Measurements from ENCODE around the gene KIFAP3. TPM values are rescaled to one million over a fixed set of nuclear protein-coding genes. Genes with fewer than 3 reads are reported as not detected.

The KIFAP3 gene
- total RNA-seq, 1 donor from 2014 or later = 25.6 TPM

DNA sequence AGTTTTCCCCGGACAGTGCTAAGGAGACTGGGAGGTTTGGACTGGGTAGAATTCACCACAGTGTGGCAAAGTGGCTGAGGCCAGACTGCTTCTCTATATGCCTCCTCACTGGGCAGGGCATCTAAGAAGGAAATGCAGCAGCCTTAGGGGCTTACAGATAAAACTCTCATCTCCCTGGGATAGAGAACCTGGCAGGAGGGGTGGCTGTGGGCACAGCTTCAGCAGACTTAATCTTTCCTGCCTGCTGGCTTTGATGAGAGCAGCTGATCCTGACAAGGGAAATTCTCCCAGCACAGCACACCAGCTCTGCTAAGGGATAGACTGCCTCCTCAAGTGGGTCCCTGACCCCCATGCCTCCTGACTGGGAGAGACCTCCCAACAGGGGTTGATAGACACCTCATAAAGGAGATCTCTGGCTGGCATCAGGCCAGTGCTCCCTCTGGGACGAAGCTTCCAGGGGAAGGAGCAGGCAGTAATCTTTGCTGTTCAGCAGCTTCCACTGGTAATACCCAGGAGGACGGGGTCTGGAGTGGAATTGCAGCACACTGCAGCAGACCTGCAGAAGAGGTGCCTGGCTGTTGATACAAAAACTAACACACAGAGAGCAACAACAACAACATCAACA is 25.2 kb downstream of the KIFAP3 start:
- no peaks in the 10 kb centered on the region for H3K9me3 ChIP-seq
- ATAC-seq (no peak), DNase-seq (no peak)
- intact Hi-C loops (cut with DNase I) = no loop called here
- H3K27me3 ChIP-seq = no peaks in the 10 kb centered on the region
- H3K4me1 ChIP-seq = no peaks in the 10 kb centered on the region
- no peak overlapping the region for H3K4me3 ChIP-seq
- H3K27ac ChIP-seq = no peak overlapping the region
- no peak for TF ChIP-seq CTCF (IDR thresholded peaks at IDR 0.05)
- H3K36me3 ChIP-seq = peaks cover 12% of the 10 kb centered on the region

DNA sequence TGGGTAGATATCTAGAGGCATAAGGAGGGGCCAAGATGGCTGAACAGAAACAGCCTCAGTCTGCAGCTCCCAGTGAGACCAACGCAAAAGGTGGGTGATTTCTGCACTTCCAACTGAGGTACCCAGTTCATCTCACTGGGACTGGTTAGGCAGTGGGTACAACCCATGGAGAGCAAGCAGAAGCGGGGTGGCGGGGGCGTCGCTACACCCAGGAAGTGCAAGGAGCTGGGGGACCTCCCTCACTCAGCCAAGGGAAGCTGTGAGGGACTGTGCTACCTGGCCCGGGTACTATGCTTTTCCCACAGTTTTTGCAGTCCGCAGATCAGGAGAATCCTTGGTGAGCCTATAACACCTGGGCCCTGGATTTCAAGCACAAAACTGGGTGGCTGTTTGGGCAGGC is 26.0 kb downstream of the KIFAP3 start:
- Histone ChIP-seq H3K27me3 (no peaks in the 10 kb centered on the region), H3K27ac (no peak overlapping the region), H3K4me1 (no peaks in the 10 kb centered on the region), H3K4me3 (no peak overlapping the region), H3K9me3 (no peaks in the 10 kb centered on the region), H3K36me3 (peaks cover 17% of the 10 kb centered on the region)
- no peak for ATAC-seq
- intact Hi-C loops (cut with DNase I) = no loop called here
- DNase-seq = no peak
- TF ChIP-seq CTCF (IDR thresholded peaks at IDR 0.05) = no peak

- H3K36me3 ChIP-seq = peaks cover 21% of the 10 kb centered on the region
- H3K4me1 ChIP-seq = no peaks in the 10 kb centered on the region
- H3K27ac ChIP-seq = no peak overlapping the region
- no peak for ATAC-seq
- DNase-seq = no peak
- no peak for TF ChIP-seq CTCF (IDR thresholded peaks at IDR 0.05)
- H3K4me3 ChIP-seq = no peak overlapping the region
- H3K27me3 ChIP-seq = no peaks in the 10 kb centered on the region
- intact Hi-C loops (cut with DNase I) = no loop called here
- H3K9me3 ChIP-seq = no peaks in the 10 kb centered on the region
Observed at GRCh38 chr1:170044187-170044586, 30.3 kb downstream of the KIFAP3 start.

DNA sequence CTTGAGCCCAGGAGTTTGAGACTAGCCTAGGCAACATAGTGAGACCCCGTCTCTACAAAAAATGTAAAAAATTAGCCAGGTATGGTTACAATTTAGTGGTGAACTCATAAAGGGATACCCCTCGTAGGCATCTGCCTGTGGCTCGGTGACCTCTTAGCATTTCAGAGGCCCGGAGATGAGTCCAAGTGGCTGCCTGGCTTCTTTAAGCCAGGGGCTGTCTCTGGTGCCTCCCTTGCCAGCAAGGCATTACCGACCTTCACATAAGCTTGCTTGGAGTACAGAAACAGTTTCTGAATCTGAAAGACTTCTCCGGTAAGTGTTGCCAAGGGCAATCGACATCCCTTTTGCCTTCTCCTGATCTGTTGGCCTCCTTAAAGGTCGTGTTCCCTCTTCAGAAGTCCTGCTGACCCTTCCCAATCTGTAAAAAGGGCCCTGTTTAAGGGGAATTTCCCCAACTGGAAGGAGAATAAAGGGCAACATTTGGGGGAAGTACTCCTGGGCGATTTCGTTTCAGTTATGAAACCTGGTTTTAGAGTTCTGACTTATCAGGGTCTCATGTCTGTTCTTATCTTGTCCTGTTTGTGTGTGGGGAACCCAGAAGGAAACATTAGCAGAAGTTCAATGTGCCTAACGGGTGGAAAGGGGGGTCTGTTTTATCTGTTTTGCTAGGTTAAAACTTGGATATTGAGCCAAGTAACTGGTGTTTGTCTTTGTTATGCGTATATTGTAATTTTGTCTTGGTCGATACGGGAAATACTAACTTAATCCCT is 32.9 kb downstream of the KIFAP3 start:
- no peak for DNase-seq
- no peaks in the 10 kb centered on the region for H3K4me1 ChIP-seq
- no peak overlapping the region for H3K27ac ChIP-seq
- TF ChIP-seq CTCF (IDR thresholded peaks at IDR 0.05) = no peak
- intact Hi-C loops (cut with DNase I) = no loop called here
- no peaks in the 10 kb centered on the region for H3K27me3 ChIP-seq
- H3K9me3 ChIP-seq = no peaks in the 10 kb centered on the region
- no peak for ATAC-seq
- H3K36me3 ChIP-seq = peaks cover 21% of the 10 kb centered on the region
- no peak overlapping the region for H3K4me3 ChIP-seq

- ATAC-seq = no peak
- no peaks in the 10 kb centered on the region for H3K4me1 ChIP-seq
- H3K27me3 ChIP-seq = no peaks in the 10 kb centered on the region
- no peak overlapping the region for H3K4me3 ChIP-seq
- peaks cover 4% of the 10 kb centered on the region for H3K9me3 ChIP-seq
- no peak for TF ChIP-seq CTCF (IDR thresholded peaks at IDR 0.05)
- intact Hi-C loops (cut with DNase I) = no loop called here
- no peak overlapping the region for H3K27ac ChIP-seq
- no peak for DNase-seq
- H3K36me3 ChIP-seq = peaks cover 8% of the 10 kb centered on the region
Observed at GRCh38 chr1:170032531-170033280, 41.8 kb downstream of the KIFAP3 start.

All from upper lobe of right lung (tissue), 1 donor.